Sigmoid colon (tissue), 3 donors: ENCODE data around the gene TM9SF4.
"Not testable (repeated sequence)": the region's sequence is repeated elsewhere in the genome, so short reads cannot be mapped to it uniquely, and the experiment has no call there.

Experiments
- CTCF ChIP-seq, 4 experiments: fragments of 450-650 bp in 3 of 4; fragments of 200-600 bp in 1 of 4; IDR thresholded peaks; one replicate each; pipeline ENCODE4 v1.5.1; 2016 to 2019; ENCODE audit warnings: antibody characterized with exemption in 4 of 4, mild to moderate bottlenecking in 3 of 4, moderate library complexity in 2 of 4
- POLR2A ChIP-seq, 2 donors: fragments of 450-650 bp; IDR thresholded peaks; one replicate each; pipeline ENCODE4 v1.6.1; 2016; ENCODE audit warnings: antibody characterized with exemption in 2 of 2, mild to moderate bottlenecking in 2 of 2, moderate library complexity in 2 of 2

DNA sequence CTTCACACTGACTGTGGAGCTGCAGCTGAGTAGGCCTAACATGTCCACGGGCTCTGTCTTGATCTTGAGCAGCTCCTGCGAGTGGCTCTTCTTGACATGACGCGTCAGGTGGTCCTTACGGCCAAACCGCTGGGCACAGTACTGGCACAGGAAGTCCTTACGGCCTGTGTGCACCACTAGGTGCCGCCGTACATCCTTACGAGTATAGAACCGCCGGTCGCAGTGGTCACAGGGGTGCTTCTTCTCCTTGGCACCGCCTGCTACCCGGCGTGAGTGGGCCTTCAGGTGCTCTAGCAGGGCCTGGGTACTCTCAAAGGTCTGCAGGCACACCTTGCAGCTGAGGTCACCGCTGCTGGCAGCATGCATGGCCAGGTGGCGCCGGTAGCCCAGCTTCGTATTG, 87.6 kb downstream of the TM9SF4 start:
- not testable (repeated sequence) for TF ChIP-seq POLR2A, CTCF (IDR thresholded peaks at IDR 0.05)
